AG08396 (cell line): ENCODE measurements around the gene HLTF.
A peak's percentile ranks its signal among the peaks of the same experiment; 100 is the strongest.
"Not testable (repeated sequence)": the region's sequence is repeated elsewhere in the genome, so short reads cannot be mapped to it uniquely, and the experiment has no call there.

Experiments
- DNase-seq: peaks from one replicate; pipeline ENCODE4 v3.0.0; 2012; ENCODE audit warnings: low spot score, mixed read lengths

Gene HLTF

GRCh38 chr3:148991219-148992026 lies 94.9 kb downstream of the HLTF start, which contains the start of gene GYG1:
TSS of gene GYG1 (plus strand) at chr3:148991540. CDS start at chr3:148991641, 101 bp downstream.
- DNase-seq, result peak; percentile 95

- no peak for DNase-seq
Measured at GRCh38 chr3:148990236-148990635, 96.1 kb downstream of the HLTF start.

- not testable (repeated sequence) for DNase-seq
Measured at GRCh38 chr3:148987551-148987950, 98.8 kb downstream of the HLTF start.

GRCh38 chr3:148981273-148981672 lies 105.1 kb downstream of the HLTF start:
- DNase-seq, result no peak
